GM23338 (cell line): ENCODE data around the gene MBD6. TPM values are rescaled to one million over a fixed set of nuclear protein-coding genes. Genes with fewer than 3 reads are reported as not detected.

Experiments
- ATAC-seq: fragments of 200-7000 bp; cut with Tn5 transposase; 3 replicates; pipeline ENCODE4 v1.9.1; 2020
- DNase-seq: peaks from one replicate; pipeline ENCODE4 v3.0.0-alpha.2; 2015; ENCODE audit warnings: low spot score
- H2AFZ ChIP-seq: fragments of 200-600 bp; sonication (generic); 2 replicates; pipeline ENCODE4 v1.8.0; 2016; ENCODE audit warnings: antibody characterized with exemption, mild to moderate bottlenecking, moderate library complexity
- H3F3A ChIP-seq: fragments of 200-600 bp; sonication (generic); replicated peaks from 2 replicates; pipeline ENCODE4 v1.8.0; 2017; ENCODE audit warnings: antibody characterized with exemption, mixed run types, low read depth
- H3K27ac ChIP-seq: fragments of 200-600 bp; sonication (generic); 2 replicates; pipeline ENCODE4 v1.6.1; 2016; ENCODE audit warnings: low read depth
- H3K27me3 ChIP-seq: fragments of 200-600 bp; sonication (generic); 2 replicates; pipeline ENCODE4 v1.8.0; 2016; ENCODE audit warnings: mild to moderate bottlenecking, mixed run types, moderate library complexity; ENCODE audit not compliant: insufficient read depth
- H3K36me3 ChIP-seq: fragments of 200-600 bp; sonication (generic); 2 replicates; pipeline ENCODE4 v1.8.0; 2016; ENCODE audit warnings: mild to moderate bottlenecking; ENCODE audit not compliant: insufficient read depth
- H3K4me1 ChIP-seq: fragments of 200-600 bp; sonication (generic); 2 replicates; pipeline ENCODE4 v1.8.0; 2016; ENCODE audit warnings: mild to moderate bottlenecking, moderate library complexity; ENCODE audit not compliant: insufficient read depth
- H3K4me2 ChIP-seq: fragments of 200-600 bp; sonication (generic); 2 replicates; pipeline ENCODE4 v1.7.1; 2017; ENCODE audit warnings: mixed run types
- H3K4me3 ChIP-seq: fragments of 200-600 bp; sonication (generic); 2 replicates; pipeline ENCODE4 v1.6.1; 2016; ENCODE audit warnings: mixed run types
- H3K79me2 ChIP-seq: fragments of 200-600 bp; sonication (generic); replicated peaks from 2 replicates; pipeline ENCODE4 v1.8.0; 2017; ENCODE audit warnings: mild to moderate bottlenecking; ENCODE audit not compliant: insufficient read depth
- H3K9me2 ChIP-seq: fragments of 200-600 bp; sonication (generic); 2 replicates; pipeline ENCODE4 v1.8.0; 2017; ENCODE audit not compliant: insufficient read depth
- H4K20me1 ChIP-seq: fragments of 200-600 bp; sonication (generic); replicated peaks from 2 replicates; pipeline ENCODE4 v1.8.0; 2017; ENCODE audit warnings: mild to moderate bottlenecking; ENCODE audit not compliant: insufficient read depth
- H3K27ac Mint-ChIP-seq: 2 replicates; pipeline ENCODE4 v1.8.0; 2020; ENCODE audit warnings: inconsistent platforms, mild to moderate bottlenecking, moderate library complexity, mixed read lengths
- H3K27me3 Mint-ChIP-seq: 3 replicates; pipeline ENCODE4 v1.8.0; 2022; ENCODE audit warnings: low read depth, mild to moderate bottlenecking, moderate library complexity, mixed read lengths, inconsistent platforms; ENCODE audit not compliant: insufficient read depth, poor library complexity
- H3K36me3 Mint-ChIP-seq: 3 replicates; pipeline ENCODE4 v1.8.0; 2021; ENCODE audit warnings: low read depth, mild to moderate bottlenecking, inconsistent platforms, moderate library complexity, mixed read lengths
- H3K4me1 Mint-ChIP-seq: 3 replicates; pipeline ENCODE4 v1.8.0; 2020; ENCODE audit warnings: mild to moderate bottlenecking, inconsistent platforms, mixed read lengths
- H3K4me3 Mint-ChIP-seq: 3 replicates; pipeline ENCODE4 v1.8.0; 2021; ENCODE audit warnings: moderate library complexity, mild to moderate bottlenecking, inconsistent platforms, mixed read lengths
- H3K9me3 Mint-ChIP-seq: 3 replicates; pipeline ENCODE4 v1.8.0; 2020; ENCODE audit warnings: moderate library complexity, mild to moderate bottlenecking, inconsistent platforms, mixed read lengths
- CREB1 ChIP-seq: fragments of 250-450 bp; sonication (Bioruptor Pico); IDR thresholded peaks from 2 replicates; pipeline ENCODE4 v1.5.0; 2020; ENCODE audit warnings: low read depth, mild to moderate bottlenecking, moderate library complexity
- ETS1 ChIP-seq: IDR thresholded peaks from 2 replicates; pipeline ENCODE4 v1.6.1; 2016; ENCODE audit warnings: antibody characterized with exemption
- EZH2phosphoT487 ChIP-seq: fragments of 200-600 bp; sonication (generic); IDR thresholded peaks from one replicate; pipeline ENCODE4 v1.8.1; 2018; ENCODE audit warnings: antibody characterized with exemption; ENCODE audit not compliant: unreplicated experiment
- NANOG ChIP-seq: IDR thresholded peaks from 2 replicates; pipeline ENCODE4 v1.6.1; 2016; ENCODE audit warnings: antibody characterized with exemption, borderline replicate concordance
- REST ChIP-seq: IDR thresholded peaks from one replicate; pipeline ENCODE4 v1.6.1; 2018; ENCODE audit warnings: antibody characterized with exemption; ENCODE audit not compliant: unreplicated experiment
- STAT1 ChIP-seq: IDR thresholded peaks from one replicate; pipeline ENCODE4 v1.6.1; 2016; ENCODE audit warnings: antibody characterized with exemption; ENCODE audit not compliant: unreplicated experiment
- ZNF114 ChIP-seq: fragments of 250-450 bp; sonication (Bioruptor Pico); IDR thresholded peaks from 2 replicates; pipeline ENCODE4 v1.5.0; 2020; ENCODE audit warnings: mild to moderate bottlenecking, moderate library complexity
- ZNF462 ChIP-seq: fragments of 250-450 bp; sonication (Bioruptor Pico); IDR thresholded peaks from 2 replicates; pipeline ENCODE4 v1.5.0; 2020; ENCODE audit warnings: mild to moderate bottlenecking, moderate library complexity
- polyA plus RNA-seq: library from polyadenylated mRNA; unstranded; fragments of >200 nt; fragmentation: Nextera tagmentation; extraction: Ambion mirVana; gene quantifications from 2 replicates; pipeline ENCODE4 v1.2.1, GENCODE V29; 2016
- total RNA-seq: library from RNA; depleted of rRNA; stranded (reverse); fragments of >200 nt; shearing (Covaris generic); gene quantifications from 2 replicates; pipeline ENCODE4 v1.2.3, GENCODE V29; 2014

The MBD6 gene
- total and polyA plus RNA-seq, 2 experiments from 2014 or later, result 12.5 to 17.1 TPM

GRCh38 chr12:57479043-57479375 is 43.6 kb upstream of the MBD6 start:
- Histone ChIP-seq H3K4me2 (no peak overlapping the region), H3K4me1 (peaks cover 44% of the 10 kb centered on the region), H3K79me2 (no peaks in the 10 kb centered on the region), H2AFZ (no peak overlapping the region), H3K27ac (no peak overlapping the region), H3K9me2 (no peaks in the 10 kb centered on the region), H3F3A (peaks cover 9% of the 10 kb centered on the region), H3K36me3 (no peaks in the 10 kb centered on the region), H3K4me3 (no peak overlapping the region), H4K20me1 (no peaks in the 10 kb centered on the region), H3K27me3 (peaks cover 35% of the 10 kb centered on the region)
- Mint-ChIP-seq H3K27ac (no peak overlapping the region), H3K36me3 (peaks cover 8% of the 10 kb centered on the region; the same call in 1 of the 3 replicates), H3K4me1 (peaks cover 57% of the 10 kb centered on the region), H3K27me3 (peaks cover 46% of the 10 kb centered on the region), H3K9me3 (no peaks in the 10 kb centered on the region; the same call in 2 of the 3 replicates), H3K4me3 (no peak overlapping the region; the same call in 2 of the 3 replicates)
- ATAC-seq, result no peak
- TF ChIP-seq ETS1 (no peak), NANOG (no peak)
- no peak for DNase-seq

- peaks cover 29% of the 10 kb centered on the region for H3K27me3 ChIP-seq
- no peak within 1 kb of the TSS for H3K27ac ChIP-seq
- TF ChIP-seq REST (no peak), ZNF462 (no peak), ZNF114 (CRISPR knock-in tag) (no peak), CREB1 (CRISPR knock-in tag) (no peak), EZH2phosphoT487 (no peak), STAT1 (no peak)
- Mint-ChIP-seq H3K4me1 (peaks cover 54% of the 10 kb centered on the region), H3K36me3 (peaks cover 2% of the 10 kb centered on the region; the same call in 1 of the 3 replicates), H3K4me3 (no peak within 1 kb of the TSS; the same call in 2 of the 3 replicates), H3K27ac (no peak within 1 kb of the TSS), H3K27me3 (peaks cover 41% of the 10 kb centered on the region), H3K9me3 (no peaks in the 10 kb centered on the region; the same call in 2 of the 3 replicates)
- H3K4me1 ChIP-seq, result peaks cover 43% of the 10 kb centered on the region
- H3K36me3 ChIP-seq, result no peaks in the 10 kb centered on the region
- ATAC-seq, result no peak
- H4K20me1 ChIP-seq, result no peaks in the 10 kb centered on the region
- peaks cover 9% of the 10 kb centered on the region for H3F3A ChIP-seq
- H2AFZ ChIP-seq, result no peak within 1 kb of the TSS
- H3K79me2 ChIP-seq, result no peaks in the 10 kb centered on the region
- H3K4me3 ChIP-seq, result no peak within 1 kb of the TSS
- no peaks in the 10 kb centered on the region for H3K9me2 ChIP-seq
- DNase-seq, result no peak
- H3K4me2 ChIP-seq, result no peak within 1 kb of the TSS
Observed at GRCh38 chr12:57479376-57480115, 43.1 kb upstream of the MBD6 start, which contains the start of gene ARHGAP9. ARHGAP9 (minus strand) TSS chr12:57479866; CDS start chr12:57479406, 460 bp downstream.
